CD4-positive, alpha-beta T cell treated with Interleukin-6 for 4 hours (primary cell): ENCODE measurements around the gene RLBP1.
A peak's percentile ranks its signal among the peaks of the same experiment; 100 is the strongest.

Source experiments
- DNase-seq: peaks from one replicate; pipeline ENCODE4 v3.0.0-alpha.2; 2020; ENCODE audit warnings: mixed read lengths

The RLBP1 gene

GRCh38 chr15:89177633-89178306 is 43.6 kb downstream of the RLBP1 start:
- DNase-seq = peak; percentile 66

- DNase-seq = no peak
These were observed 44.3 kb downstream of the RLBP1 start for GRCh38 chr15:89177116-89177515.

GRCh38 chr15:89175617-89176191 is 45.7 kb downstream of the RLBP1 start:
- DNase-seq = no peak

DNA sequence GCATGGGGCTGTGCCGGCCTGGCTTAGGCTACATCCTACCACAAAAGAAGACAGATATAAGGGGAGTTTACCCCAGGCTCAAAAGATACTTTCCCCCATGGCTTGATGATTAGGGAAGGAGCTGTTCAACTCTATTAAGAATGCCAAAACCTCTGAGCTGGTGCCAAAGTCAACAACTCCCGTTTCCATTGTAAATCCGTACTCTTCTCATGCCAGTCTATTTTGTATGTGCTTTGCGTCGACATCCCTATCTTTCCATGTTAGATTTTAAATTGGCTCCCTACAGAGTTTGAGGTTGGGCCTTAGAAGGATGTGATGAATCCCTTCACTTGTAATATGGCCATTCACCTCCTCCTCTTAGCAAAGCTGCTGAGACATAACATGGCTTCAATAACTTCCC is 46.9 kb downstream of the RLBP1 start:
- DNase-seq = no peak

GRCh38 chr15:89172921-89173320 is 48.5 kb downstream of the RLBP1 start:
- DNase-seq = no peak

GRCh38 chr15:89171136-89172072 is 50.0 kb downstream of the RLBP1 start:
- DNase-seq = peak; percentile 13

DNA sequence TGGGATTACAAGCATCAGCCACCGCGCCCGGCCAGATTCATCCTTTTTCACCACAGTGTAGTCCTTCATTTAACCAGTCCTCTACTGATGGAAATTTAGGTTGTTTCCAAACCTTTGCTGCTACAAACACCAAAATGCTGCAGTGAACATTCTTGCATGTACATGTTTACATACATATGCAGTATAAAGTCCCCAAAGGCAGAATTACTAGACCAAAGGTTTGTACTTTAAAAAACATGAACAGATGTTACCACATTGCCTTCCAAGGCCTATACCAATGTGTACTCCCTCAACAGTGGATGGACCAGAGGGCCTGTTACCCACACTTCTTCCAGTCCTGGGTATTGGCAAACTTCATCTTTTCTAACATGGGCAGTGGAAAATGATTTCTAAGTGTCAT is 51.0 kb downstream of the RLBP1 start:
- DNase-seq = no peak

- DNase-seq = no peak
These were observed 53.0 kb downstream of the RLBP1 start for GRCh38 chr15:89168316-89168833.

DNA sequence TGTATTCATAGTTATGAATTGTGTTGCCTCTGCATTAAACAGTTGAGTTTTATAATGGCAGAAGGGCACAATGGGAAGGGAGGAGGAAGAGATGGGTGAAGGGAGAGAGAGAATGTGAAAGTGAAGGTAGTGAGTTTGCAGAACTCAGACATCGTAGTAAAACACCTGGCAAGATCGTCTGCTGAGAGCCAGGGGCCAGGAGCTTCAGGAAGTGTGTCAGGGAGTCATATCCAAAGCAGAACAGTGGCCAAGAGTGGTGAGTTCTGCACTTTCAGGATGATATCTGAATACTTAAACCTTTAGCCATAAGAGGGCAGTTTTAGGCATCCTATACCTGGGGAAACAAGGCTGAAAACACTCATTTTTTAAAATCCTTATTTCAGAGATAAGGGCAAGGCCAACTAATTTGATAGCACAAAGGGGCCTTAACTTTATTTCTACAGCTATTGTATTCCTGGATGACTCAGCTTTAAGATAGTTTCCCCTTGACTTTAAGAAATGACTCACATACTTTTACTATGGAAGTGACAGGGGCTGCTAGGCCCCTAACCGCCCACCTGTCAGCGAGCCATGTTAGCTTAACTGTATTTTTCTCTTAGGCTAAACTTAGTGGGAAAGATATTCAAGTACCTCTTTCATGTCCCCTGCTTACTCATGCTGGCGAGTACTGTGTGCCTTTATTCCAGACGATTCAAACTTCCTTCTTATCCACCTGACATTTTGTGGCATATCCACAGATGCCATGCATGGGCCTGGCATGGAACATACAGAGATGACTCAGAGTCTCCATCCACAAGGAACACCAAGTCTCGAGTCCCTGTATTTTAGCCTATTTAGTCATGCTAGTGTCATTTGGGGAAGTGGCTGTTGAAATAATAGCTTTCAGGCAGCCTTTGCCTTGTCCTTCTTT is 53.9 kb downstream of the RLBP1 start:
- DNase-seq = no peak

- no peak for DNase-seq
These were observed 55.7 kb downstream of the RLBP1 start for GRCh38 chr15:89165677-89166076.

GRCh38 chr15:89164712-89165211 is 56.6 kb downstream of the RLBP1 start:
- no peak for DNase-seq

DNA sequence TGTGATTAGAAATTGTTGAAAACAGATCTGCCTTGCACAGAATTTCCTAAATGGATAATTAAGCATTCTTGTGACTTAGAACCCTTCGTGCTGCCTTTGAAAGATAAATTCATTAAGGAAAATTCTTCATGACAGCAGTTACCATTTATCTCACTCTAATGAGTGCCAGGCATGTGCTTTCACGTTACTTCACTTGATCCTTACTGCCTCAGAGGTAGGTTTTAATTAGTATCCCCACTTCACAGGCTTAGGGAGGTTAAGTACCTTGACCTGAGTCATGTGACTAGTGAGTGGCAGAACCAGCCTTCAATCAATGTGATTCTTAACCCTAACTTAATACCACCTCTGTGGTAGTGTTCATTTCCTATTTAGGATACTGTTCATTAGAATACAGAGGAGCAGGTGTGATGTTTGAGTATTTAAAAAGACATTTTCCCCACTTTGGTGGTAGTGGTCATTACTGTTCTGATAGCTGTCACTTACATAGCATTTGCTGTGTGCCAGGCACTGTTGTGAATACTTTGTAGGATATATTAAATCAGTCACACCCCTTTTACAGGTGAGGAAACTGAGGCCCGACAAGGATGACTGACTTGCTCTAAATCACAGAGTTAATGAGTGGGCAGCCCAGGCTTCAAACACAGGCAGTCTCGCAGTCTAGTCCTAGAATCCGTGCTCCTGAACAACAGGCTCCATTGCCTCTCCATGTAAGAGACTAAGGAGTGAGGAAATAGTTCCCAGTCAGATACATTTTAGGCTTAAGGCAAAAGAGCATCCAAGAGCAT is 57.9 kb downstream of the RLBP1 start:
- no peak for DNase-seq

DNA sequence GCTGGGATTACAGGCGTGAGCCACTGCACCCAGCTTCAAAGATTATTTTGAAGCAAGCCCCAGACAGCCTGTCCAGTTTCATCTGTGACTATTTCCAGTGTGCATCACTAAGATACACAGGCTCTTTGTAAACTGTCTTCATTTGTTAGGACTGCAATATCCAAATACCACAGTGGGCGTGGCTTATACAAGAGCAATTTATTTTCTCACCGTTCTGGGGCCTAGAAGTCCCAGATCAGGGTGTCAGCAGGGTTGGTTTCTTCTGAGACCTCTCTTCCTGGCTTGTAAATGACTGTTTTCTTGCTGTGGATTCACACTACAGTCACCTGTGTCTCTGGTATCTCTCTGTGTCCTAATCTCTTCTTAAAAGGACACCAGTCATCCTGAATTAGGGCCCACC is 59.7 kb downstream of the RLBP1 start:
- no peak for DNase-seq
